HepG2 (cell line): ENCODE data around the gene CYB5A. TPM values are rescaled to one million over a fixed set of nuclear protein-coding genes. Genes with fewer than 3 reads are reported as not detected.

ENCODE experiments used
- ATAC-seq: fragments of 200-7000 bp; cut with Tn5 transposase; 3 replicates; pipeline ENCODE4 v1.9.1; 2020; ENCODE audit warnings: mild to moderate bottlenecking, moderate library complexity
- BruUV-seq: library from RNA; stranded (reverse); fragments of 400-500 nt; replicated peaks from 2 replicates; lab custom pipeline; 2021; lab: Mats Ljungman, UMichigan
- CTCF ChIA-PET: fragments of 300-600 bp; formaldehyde crosslinking; extraction: SDS; loops from one replicate; lab custom pipeline; 2021; ENCODE audit warnings: low total read pairs, inconsistent platforms, low intra/inter-chr PET ratio; lab: Yijun Ruan, JAX
- POLR2A ChIA-PET: fragments of 350-600 bp; sonication (Branson Sonifier 250); formaldehyde crosslinking; loops from one replicate; lab custom pipeline; 2020; ENCODE audit warnings: antibody characterized with exemption, inconsistent platforms; lab: Yijun Ruan, JAX
- DNase-seq: peaks from one replicate; pipeline ENCODE4 v3.0.0-alpha.2; 2015; ENCODE audit warnings: low spot score
- FAIRE-seq: peaks from 3 replicates; lab custom pipeline; 2011; peaks lifted over from hg19 to GRCh38; lab: Jason Lieb, UNC
- H2AFZ ChIP-seq: one replicate; pipeline ENCODE4 v1.6.1; 2011; ENCODE audit warnings: low read length, inconsistent platforms
- H3K27ac ChIP-seq: fragments of 300-600 bp; 3 replicates; pipeline ENCODE4 v1.8.0; 2011; ENCODE audit warnings: mixed run types, mild to moderate bottlenecking, mixed read lengths, low read length, inconsistent platforms; ENCODE audit not compliant: insufficient read depth; ENCODE audit errors: extremely low read length
- H3K27me3 ChIP-seq, 2 experiments: fragments of 200-600 bp in 1 of 2; 2 replicates in 1 of 2; 3 replicates in 1 of 2; pipeline versions ENCODE4 v1.6.0 to v1.8.0; 2011; ENCODE audit warnings: low read length in 2 of 2, mild to moderate bottlenecking in 2 of 2, moderate library complexity in 2 of 2, inconsistent platforms in 1 of 2; ENCODE audit not compliant: insufficient read depth in 2 of 2, control insufficient read depth in 1 of 2
- H3K36me3 ChIP-seq, 2 experiments: fragments of 200-600 bp in 1 of 2; replicated peaks in 1 of 2; 2 replicates in 1 of 2; 3 replicates in 1 of 2; pipeline versions ENCODE4 v1.5.1 to v1.8.0; 2011; ENCODE audit warnings: low read length in 2 of 2, inconsistent platforms in 1 of 2; ENCODE audit not compliant: insufficient read depth in 2 of 2, control insufficient read depth in 1 of 2
- H3K4me1 ChIP-seq: 2 replicates; pipeline ENCODE4 v1.5.1; 2012; ENCODE audit warnings: low read length, inconsistent platforms; ENCODE audit not compliant: insufficient read depth
- H3K4me2 ChIP-seq: 2 replicates; pipeline ENCODE4 v1.6.0; 2011; ENCODE audit warnings: low read depth, low read length, inconsistent platforms
- H3K4me3 ChIP-seq, 3 experiments: fragments of 200-600 bp in 1 of 3; sonication (generic), shearing (Covaris generic) in 1 of 3; replicated peaks in 1 of 3; 2 replicates each; pipeline ENCODE4 v1.5.1; 2011 to 2016; ENCODE audit warnings: low read length in 3 of 3, inconsistent platforms in 2 of 3, low read depth in 2 of 3, mild to moderate bottlenecking in 2 of 3, control low read depth in 1 of 3, mixed read lengths in 1 of 3; ENCODE audit not compliant: insufficient read depth in 1 of 3
- H3K79me2 ChIP-seq: one replicate; pipeline ENCODE4 v1.6.1; 2011; ENCODE audit warnings: low read length, inconsistent platforms; ENCODE audit not compliant: insufficient read depth
- H3K9ac ChIP-seq: 2 replicates; pipeline ENCODE4 v1.6.0; 2011; ENCODE audit warnings: mild to moderate bottlenecking, low read depth, low read length, inconsistent platforms; ENCODE audit not compliant: insufficient read depth
- H3K9me3 ChIP-seq: 2 replicates; pipeline ENCODE4 v1.5.1; 2012; ENCODE audit warnings: mild to moderate bottlenecking, low read length
- H4K20me1 ChIP-seq: 2 replicates; pipeline ENCODE4 v1.6.0; 2011; ENCODE audit warnings: inconsistent platforms, mild to moderate bottlenecking, low read length, moderate library complexity; ENCODE audit not compliant: insufficient read depth
- AKNA ChIP-seq: sonication (generic); formaldehyde crosslinking; IDR thresholded peaks from 2 replicates; pipeline ENCODE4 v1.4.0; 2020; ENCODE audit warnings: missing genetic modification reagents, borderline replicate concordance
- ARID5B ChIP-seq: IDR thresholded peaks from 2 replicates; pipeline ENCODE4 v1.4.0; 2020; ENCODE audit warnings: mild to moderate bottlenecking, missing genetic modification reagents
- ELF3 ChIP-seq: IDR thresholded peaks from 2 replicates; pipeline ENCODE4 v1.6.1; 2016; ENCODE audit warnings: missing genetic modification reagents, missing compliant biosample characterization
- HDAC6 ChIP-seq: fragments of 200-600 bp; sonication (generic); IDR thresholded peaks from 2 replicates; pipeline ENCODE4 v1.7.0; 2017; ENCODE audit warnings: mild to moderate bottlenecking, antibody characterized with exemption, low read length, low read depth
- HNF4A ChIP-seq: sonication (generic); formaldehyde crosslinking; IDR thresholded peaks from 2 replicates; pipeline ENCODE4 v1.4.0; 2020; ENCODE audit warnings: missing genetic modification reagents
- HNRNPUL1 ChIP-seq: fragments of 200-400 bp; formaldehyde crosslinking; IDR thresholded peaks from 2 replicates; pipeline ENCODE4 v1.6.1; 2017; ENCODE audit warnings: low read depth, mild to moderate bottlenecking, low read length, moderate library complexity
- ZBTB38 ChIP-seq: sonication (generic); formaldehyde crosslinking; IDR thresholded peaks from 2 replicates; pipeline ENCODE4 v1.5.1; 2020; ENCODE audit warnings: mild to moderate bottlenecking, missing genetic modification reagents
- ZNF224 ChIP-seq: sonication (generic); formaldehyde crosslinking; IDR thresholded peaks from 2 replicates; pipeline ENCODE4 v1.5.0; 2020; ENCODE audit warnings: mild to moderate bottlenecking, missing genetic modification reagents
- ZNF383 ChIP-seq: sonication (generic); formaldehyde crosslinking; IDR thresholded peaks from 2 replicates; pipeline ENCODE4 v1.4.0; 2020; ENCODE audit warnings: missing genetic modification reagents, mild to moderate bottlenecking, borderline replicate concordance
- WGBS: methylation state at CpG from one replicate; pipeline ENCODE4 v1.1.6; 2017; ENCODE audit warnings: low lambda C conversion rate; 5-methylcytosine and 5-hydroxymethylcytosine counted together
- in situ Hi-C: cut with HindIII; loops from 2 replicates; pipeline ENCODE4 v1.10.0; 2017; ENCODE audit warnings: low pct_unique_long_range_greater_than_20kb; ENCODE audit not compliant: extremely low pct_ligation_motif_present
- intact Hi-C: fragments of 100-400 bp; cut with micrococcal nuclease; formaldehyde crosslinking; loops from one replicate; pipeline ENCODE4 v1.10.0; 2022; ENCODE audit not compliant: unreplicated experiment
- polyA plus RNA-seq, 8 experiments: library from polyadenylated mRNA; depleted of rRNA in 3 of 8; stranded (reverse) in 7 of 8; unstranded in 1 of 8; fragments of >200 nt; fragmentation: Illumina TruSeq in 4 of 8; extraction: Trizol in 4 of 8; gene quantifications; 2 replicates each; pipeline versions ENCODE4 v1.2.1 to v1.2.3, GENCODE V29; 2011 to 2016; ENCODE audit warnings: low read depth in 4 of 8, missing spikeins in 1 of 8, mixed read lengths in 1 of 8; ENCODE audit not compliant: insufficient read depth in 1 of 8
- total RNA-seq, 5 experiments: library from RNA; depleted of rRNA; stranded (reverse); fragments of >200 nt; fragmentation: Illumina TruSeq; extraction: Trizol; gene quantifications; 2 replicates each; pipeline ENCODE4 v1.2.3, GENCODE V29; 2016; ENCODE audit warnings: low read depth in 1 of 5
- TF ChIP-seq, protein P1 (sequence below): sonication (generic); formaldehyde crosslinking; IDR thresholded peaks from 2 replicates; pipeline ENCODE4 v1.4.0; 2020; ENCODE audit warnings: missing genetic modification reagents

CYB5A gene
- total and polyA plus RNA-seq, 2 of the 13 experiments (the other 11 are each of a cell fraction or from before 2014, with no cell fraction given): 215 to 356 TPM

DNA sequence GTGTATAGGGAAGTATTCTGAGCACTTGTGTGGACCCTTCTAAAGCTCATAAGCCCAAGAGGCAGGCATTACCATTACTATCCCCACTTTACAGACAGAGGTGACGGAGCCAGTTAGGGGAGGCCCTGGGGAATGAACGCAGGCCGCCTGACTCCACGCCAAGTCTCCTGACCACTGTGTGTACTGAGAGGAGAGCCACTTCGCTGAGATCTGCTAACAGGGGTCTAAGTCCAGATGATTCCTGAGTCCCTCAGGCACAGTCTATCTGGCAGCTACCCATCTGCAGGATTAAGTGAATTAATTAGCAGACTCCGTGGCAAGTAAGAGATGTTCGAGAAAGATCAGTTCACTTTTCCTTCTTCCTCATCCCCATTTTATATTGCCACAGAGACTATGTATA is 13.7 kb downstream of the CYB5A start (continued):
- TF ChIP-seq, protein P1, sequence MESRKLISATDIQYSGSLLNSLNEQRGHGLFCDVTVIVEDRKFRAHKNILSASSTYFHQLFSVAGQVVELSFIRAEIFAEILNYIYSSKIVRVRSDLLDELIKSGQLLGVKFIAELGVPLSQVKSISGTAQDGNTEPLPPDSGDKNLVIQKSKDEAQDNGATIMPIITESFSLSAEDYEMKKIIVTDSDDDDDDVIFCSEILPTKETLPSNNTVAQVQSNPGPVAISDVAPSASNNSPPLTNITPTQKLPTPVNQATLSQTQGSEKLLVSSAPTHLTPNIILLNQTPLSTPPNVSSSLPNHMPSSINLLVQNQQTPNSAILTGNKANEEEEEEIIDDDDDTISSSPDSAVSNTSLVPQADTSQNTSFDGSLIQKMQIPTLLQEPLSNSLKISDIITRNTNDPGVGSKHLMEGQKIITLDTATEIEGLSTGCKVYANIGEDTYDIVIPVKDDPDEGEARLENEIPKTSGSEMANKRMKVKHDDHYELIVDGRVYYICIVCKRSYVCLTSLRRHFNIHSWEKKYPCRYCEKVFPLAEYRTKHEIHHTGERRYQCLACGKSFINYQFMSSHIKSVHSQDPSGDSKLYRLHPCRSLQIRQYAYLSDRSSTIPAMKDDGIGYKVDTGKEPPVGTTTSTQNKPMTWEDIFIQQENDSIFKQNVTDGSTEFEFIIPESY: peak; percentile 44; the same call in 1 of the 2 replicates
- TF ChIP-seq ARID5B (CRISPR knock-in tag): peak; percentile 39; the same call in 1 of the 2 replicates
- TF ChIP-seq ELF3 (CRISPR knock-in tag): 0 out of 2 replicates have a peak, but pooled peaks have one; percentile 13
- TF ChIP-seq HNF4A (CRISPR knock-in tag): peak; percentile 48
- no peak for TF ChIP-seq ZNF383
- TF ChIP-seq ZBTB38 (CRISPR knock-in tag): peak; percentile 69
- TF ChIP-seq ZNF224 (CRISPR knock-in tag): no peak

- BruUV-seq: no TSS peak
- 96% methylated on average over 2 of the region's 2 CpGs for WGBS
- H3K4me1 ChIP-seq: peaks cover 80% of the 10 kb centered on the region
- no peak for TF ChIP-seq HDAC6
- TF ChIP-seq HNRNPUL1: no peak
- no peak for TF ChIP-seq AKNA
Observed at GRCh38 chr18:74277296-74277695, 14.5 kb downstream of the CYB5A start.

More at GRCh38 chr18:74277296-74277695, 14.5 kb downstream of the CYB5A start:
- no peak overlapping the region for H3K4me3 ChIP-seq
- H3K27ac ChIP-seq: peak overlapping the region; percentile 40
- DNase-seq (no peak), ATAC-seq (no peak), FAIRE-seq (no peak)
- intact Hi-C loops: no loop called here
- no peaks in the 10 kb centered on the region for H3K9me3 ChIP-seq
- ChIA-PET CTCF (no interaction called here), POLR2A (interaction anchor here (2.0 kb wide), 1 partner anchor 10 kb away, joined by 5 read pairs; no protein-coding TSS in a partner anchor)
- H3K27me3 ChIP-seq: no peaks in the 10 kb centered on the region
- H3K79me2 ChIP-seq: peaks cover 96% of the 10 kb centered on the region
- H3K36me3 ChIP-seq: peaks cover 0 to 13% of the 10 kb centered on the region in 2 experiments; a peak in 2 of 5 replicates
- H3K4me2 ChIP-seq: no peak overlapping the region
- H4K20me1 ChIP-seq: peaks cover 5% of the 10 kb centered on the region; the same call in 1 of the 2 replicates
- no peak overlapping the region for H2AFZ ChIP-seq
- in situ Hi-C loops: loop anchor here (25.0 kb wide), 1 partner anchor 935 kb away; the partner anchor contains the start of genes PTGR3 and TSHZ1
- H3K9ac ChIP-seq: no peak overlapping the region
